ENCODE measurements around the gene CCDC194.

CCDC194 gene

DNA sequence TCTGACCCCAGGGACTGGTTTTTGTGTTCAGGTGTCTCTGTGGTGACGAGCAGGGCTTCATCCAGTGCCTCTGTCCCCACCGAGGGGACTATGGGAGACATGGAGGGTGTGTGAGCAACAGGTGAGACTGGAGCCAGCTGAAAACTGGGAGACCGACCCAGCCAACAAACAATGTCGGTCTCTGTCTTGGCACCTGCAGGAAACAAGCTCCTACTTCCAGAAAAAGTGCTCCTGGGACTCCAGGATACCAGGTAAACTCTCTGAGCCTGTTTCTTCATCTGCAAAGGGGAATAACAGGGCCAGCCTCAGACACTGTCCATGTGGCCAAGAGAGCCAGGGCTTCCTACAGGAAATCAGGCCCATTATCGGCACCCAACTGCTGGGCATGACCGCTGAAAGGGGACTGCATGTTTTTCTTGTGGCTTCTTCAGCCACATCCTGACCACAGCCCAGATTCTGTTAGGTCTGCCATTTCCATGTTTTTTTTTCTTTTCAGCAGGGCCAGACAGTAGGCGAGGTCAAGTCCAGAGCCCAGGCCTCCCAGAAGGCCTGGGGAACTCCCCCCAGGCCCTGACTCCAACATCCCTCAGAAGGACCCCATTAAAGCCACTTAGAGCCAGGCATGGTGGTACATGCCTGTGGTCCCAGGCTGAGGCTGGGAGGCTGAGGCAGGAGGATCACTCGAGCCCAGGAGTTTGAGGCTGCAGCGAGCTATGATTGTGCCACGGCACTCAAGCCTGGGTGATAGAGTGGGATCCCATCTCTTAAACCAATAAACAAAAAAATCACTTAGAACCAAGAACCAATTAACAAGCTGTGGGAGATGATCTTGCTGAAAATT lies 12.3 kb upstream of the CCDC194 start:
- peak; percentile 35 for DNase-seq (ENCODE audit: low read depth)

DNA sequence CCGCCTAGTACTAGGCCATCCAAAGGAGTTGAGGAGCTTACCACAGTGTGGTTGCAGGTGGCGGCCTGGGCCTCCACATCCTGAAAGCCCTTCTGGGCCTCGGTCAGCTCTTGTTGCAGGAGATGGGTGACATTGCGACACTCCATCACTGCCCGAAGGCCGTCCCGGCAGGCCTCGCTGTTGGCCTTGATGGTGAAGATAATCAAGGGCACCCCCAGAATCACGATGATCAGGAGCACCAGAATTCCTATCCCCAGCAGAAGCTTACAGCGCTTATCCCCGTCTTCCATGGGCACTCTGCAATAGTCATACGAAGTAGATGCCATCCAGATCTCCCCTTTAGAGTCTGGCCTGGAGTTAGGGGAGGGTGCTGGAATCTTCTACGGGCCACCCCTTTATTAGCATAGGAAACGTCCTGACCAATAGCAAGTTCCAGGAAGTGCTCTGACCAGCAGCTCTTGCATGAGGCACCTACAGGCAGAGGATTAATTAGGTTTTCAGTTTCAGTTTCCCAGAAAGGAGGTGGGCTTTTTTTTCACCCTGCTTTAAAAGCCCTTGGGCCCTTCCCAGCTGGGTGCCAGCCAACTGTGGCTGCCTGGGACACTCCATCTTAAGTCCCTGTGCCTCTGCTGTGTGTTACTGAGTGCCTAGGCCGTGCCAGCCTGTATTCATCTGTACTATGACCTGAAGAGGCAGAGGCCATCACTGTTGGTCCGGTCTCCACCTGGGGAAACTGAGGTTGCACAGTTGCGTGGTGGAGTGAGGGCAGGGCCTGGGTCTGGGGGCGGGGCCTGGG lies 11.5 kb upstream of the CCDC194 start, which contains the start of gene BST2:
Gene BST2 (minus strand): TSS at position 381 of the 796 bp plus-strand sequence. CDS start 55 bp downstream, at position 326.
- DNase-seq (ENCODE audit: low read depth) = peak; percentile 67

DNA sequence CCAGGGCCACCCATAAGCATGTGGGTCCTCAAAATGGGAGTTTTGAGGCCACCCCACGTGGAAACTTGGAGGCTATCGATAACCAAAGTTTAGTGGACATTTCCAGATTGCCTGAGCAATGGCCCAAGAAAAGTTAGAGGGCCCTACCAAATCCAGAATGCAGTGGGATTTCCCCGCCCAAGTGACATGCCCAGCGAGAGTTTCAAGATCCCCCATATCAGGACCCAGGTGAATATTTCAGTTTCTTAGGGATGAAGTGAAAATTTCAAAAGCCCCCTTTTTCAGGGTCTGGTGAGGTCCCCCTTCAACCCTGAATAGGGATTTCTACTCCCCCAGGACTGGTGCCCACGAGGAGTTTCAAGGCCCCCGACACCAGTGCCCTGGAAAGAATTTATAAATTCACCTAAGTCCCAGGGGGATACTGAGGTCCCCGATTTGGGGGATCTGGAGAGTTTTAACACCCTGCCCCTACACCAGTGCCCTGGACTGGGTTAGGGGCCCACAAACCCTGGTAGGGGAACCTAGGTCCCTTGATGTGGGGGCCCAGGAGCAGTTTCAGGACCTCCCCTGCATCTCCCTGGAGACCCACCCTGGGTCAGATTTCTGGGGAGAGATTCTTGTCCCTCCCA lies 10.7 kb upstream of the CCDC194 start:
- DNase-seq (ENCODE audit: low read depth) = no peak

DNA sequence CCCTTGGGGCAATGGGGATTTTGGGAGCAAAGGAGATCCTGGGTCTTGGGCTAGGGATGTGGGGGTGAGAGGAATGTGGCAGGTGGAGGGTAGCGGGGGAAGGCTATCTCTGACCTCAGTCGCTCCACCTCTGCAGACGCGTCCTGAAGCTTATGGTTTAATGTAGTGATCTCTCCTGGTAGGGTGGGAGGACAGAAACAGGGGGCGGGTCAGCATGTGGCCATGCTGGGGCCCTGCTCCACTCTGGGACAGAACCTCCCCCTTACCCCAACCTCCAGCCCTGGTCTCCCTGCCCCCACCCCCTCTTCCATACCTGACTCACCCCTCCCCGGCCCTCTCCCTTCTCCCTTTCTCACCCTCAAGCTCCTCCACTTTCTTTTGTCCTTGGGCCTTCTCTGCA lies 10.0 kb upstream of the CCDC194 start:
- DNase-seq (ENCODE audit: low read depth) = no peak

DNA sequence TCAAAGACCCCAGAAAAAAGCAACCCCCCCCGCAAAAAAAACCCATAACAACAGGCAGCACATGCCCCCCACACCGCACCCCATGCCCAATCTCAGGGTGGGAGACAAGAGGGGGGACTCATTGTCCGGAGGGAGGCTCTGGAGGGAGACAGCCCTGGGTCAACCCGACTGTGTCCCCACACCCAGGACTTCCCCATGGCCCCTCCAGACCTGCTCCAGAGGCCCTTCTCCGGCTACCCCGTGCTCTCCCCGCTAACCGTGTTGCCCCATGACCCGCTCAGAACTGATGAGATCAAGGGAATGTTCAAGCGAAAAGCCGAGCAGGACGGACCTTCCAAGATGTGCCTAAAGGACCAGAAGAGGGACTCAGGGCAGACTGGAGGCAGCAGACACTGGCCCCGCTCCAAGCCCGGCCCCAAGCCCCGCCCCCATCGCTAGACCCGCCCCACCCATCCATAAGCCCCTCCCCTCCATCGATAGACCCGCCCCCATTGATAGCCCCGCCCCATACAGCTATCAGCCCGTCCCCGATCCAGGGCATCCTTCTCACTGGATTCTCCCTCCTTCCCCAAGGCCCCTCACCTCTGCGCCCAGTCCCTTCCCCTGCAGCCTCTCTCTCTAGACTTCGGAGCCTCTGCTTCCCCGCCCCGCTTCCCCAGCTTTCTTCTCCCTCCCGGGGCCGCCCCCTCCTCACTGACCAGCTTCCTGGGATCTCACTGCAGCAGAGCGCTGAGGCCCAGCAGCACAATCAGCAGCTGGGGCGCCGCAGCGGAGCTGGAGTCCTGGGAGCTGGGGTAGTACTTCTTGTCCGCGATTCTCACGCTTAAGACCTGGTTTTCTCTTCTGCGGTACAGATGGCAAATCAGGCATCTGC lies 9.2 kb upstream of the CCDC194 start:
- no peak for DNase-seq (ENCODE audit: low read depth)

DNA sequence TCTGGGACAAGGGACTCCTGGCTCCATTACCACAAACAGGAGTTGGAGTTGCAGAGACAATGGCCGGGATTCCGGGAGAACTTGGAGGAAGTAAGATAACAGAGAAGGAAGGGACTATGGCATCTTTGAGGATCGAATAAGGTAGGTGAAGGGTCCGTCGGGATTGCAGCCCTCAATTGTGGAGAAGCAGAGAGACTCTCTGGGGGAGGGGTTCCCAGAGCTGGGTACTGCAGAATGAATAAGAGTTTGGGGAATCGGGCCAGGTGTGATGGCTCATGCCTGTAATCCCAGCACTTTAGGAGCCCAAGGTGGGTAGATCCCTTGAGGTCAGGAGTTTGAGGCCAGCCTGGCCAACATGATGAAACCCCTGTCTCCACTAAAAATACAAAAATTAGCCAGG lies 7.6 kb upstream of the CCDC194 start:
- no peak for DNase-seq (ENCODE audit: low read depth)

DNA sequence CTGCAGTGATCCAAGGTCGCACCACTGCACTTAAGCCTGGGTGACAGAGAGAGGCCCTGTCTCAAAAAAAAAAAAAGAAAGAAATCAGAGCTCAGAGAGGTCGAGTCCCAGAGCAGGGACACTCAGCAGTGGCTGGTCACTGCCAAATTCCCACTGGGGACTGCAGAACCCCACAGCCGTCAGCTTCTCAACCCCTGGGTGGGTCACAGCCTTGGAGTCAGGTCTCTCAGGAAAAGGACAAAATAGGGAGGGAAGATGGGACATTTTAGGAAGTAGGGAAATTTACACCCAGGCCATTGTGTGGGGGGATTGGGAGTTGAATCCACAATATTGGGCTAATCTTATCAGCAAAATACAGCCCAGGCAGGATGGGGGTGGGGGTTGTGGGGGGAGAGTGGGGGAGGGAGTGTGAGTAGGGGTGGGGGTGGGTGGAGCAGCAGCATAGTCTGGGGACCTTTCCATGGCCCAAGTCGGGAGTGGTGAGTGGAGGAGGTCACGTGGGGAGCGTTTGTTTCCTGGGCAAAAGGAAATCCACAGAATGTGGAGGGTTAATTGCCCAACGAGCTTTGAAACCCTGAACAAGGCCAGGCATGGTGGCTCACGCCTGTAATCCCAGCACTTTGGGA lies 5.0 kb upstream of the CCDC194 start:
- no peak for DNase-seq (ENCODE audit: low read depth)

DNA sequence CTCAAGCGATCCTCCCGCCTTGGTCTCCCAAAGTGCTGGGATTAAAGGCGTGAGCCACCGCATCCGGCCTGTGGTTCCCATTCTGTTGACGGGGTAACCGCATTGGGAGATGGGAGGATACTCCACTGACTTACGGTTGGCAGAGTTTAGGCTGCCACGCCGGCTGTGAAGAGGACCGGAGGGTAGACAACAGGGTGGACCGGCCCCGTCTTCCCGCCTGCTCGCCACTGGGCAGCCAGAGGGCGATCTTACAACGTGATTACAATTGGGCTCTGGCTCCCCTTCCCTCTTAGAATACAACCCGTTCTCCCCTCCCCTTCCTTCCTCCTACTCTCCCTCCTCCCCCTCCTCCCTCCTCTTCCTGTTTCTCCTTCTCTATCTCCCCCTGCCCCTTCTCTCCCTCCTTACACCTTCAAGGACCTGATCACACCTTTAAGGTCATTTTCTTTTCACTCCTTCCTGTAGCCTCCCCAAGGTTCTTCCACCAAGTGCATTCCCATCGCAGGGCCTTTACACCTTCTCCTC lies 957 bp upstream of the CCDC194 start:
- peak; percentile 38 for DNase-seq (ENCODE audit: low read depth)

DNA sequence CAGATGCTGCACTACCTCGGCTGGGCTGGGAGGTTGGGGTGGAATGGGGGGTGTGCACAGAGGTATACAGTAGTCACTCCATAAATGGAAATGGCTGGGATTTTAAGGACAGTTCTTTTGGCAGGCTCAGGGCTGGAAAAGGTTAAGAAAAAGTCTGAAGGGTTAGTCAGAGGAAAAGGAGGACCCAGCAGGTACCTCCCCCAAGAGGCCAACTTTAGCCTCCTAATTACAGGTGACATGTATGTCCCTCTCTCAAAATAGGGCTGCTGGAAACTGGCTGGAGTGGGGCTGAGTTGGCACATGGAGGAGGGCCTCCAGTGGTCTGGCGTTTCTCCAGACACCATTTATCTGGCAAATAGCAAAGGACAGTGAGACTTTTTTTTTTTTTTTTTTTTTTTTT lies 994 bp downstream of the CCDC194 start:
- DNase-seq (ENCODE audit: low read depth) = no peak

DNA sequence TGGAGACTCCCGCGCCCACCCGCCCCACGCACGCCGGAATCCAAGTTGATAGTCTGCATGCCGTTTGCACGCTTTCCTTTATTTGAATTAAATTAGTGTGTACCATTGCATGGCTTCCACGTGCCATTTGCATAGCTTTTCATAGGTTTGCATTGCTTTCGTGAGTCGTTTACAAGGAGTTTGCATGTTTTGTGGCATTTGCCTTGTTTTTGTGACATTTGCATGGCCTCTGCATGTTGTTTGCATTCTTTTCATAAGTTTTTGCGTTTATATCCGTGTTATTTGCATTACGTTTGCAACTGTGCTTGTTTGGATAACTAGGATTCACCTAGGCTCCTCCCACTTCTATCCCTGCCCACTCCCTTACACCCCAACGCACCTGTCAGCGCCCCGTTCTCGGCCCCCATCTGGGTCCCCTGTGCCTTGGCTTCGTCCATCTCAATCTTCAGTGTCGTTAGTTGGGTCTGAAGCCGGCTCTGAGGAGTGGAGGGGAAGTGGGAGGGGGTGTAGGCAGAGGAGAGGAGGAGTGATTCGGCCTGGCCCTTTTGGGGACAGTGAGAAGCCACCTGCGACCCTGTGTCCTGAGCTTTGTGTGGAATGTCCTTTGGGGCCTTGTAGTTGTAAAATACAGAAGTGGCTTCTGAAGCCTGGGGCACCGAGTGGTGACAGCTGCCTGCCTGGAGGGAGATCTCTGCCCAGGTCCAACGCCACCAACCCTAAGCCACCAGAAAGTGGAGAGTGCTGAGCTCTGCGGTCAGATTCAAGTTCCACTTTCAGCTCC lies 2.4 kb downstream of the CCDC194 start:
- no peak for DNase-seq (ENCODE audit: low read depth)

DNA sequence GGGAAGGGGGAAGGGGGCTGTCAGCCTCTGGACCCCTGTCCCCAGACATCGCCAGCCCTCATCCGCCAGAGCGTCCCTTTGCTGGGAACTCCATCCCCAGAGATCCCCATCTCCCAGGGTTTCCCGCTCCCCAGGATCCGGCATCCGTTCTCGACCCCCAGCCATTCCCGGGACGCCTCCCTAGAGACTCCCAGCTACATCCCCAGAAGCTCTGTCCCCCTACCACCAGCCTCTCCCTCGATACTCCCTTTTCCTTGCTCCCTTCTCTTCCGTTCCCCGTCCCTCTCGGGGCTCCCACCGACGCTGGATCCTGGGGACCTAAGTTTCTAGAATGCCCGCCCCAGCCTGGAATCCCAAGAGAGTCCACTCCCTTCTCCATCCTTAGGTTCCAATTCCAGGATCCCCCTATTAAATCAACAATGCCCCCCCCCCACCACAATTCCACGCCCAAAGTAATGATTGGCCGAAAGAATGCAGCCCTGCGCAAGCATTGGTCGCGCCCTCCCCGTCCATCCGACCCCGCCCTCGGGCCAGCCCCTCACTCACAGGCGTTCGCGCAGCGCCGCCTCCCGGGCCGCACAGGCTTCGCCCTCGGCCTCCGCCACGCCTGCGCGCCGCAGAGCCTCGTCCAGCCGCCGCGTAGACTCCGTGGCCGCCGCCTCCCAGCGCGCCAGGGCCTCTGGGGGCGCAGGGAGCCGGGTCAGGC lies 3.2 kb downstream of the CCDC194 start:
- DNase-seq (ENCODE audit: low read depth) = peak; percentile 91

DNA sequence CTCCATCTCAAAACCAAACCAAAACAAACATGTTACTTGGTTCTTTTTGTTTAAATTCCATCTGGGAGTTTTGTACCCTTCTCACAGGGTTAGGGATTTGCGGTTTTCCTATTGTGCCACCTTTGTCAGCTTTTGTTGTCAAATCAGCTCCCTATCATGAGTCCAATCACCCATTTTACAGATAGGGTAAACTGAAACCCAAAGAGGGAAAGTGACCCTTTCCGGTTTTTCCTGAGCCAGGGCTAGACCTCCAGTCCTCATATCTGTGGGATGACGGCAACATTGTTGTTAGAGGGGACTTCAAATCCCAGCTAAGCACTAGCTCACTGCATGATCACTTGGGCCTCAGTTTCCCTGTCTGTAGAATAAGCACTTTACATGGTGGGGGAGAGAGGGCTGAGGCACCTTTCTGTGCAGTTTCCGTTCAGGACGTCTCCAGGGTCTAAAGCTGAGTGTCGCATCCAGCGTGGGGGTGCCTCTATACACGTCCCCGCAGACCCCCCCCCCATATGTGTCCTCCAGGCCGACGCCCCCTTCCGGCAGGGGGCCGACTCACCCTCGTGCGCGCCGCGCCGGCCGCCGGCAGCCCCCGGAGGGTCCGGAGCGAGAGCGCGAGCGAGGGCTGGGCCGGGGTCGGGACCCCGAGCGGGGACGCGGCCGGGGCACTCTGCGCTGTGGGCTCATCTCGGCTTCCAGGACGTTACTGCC lies 3.9 kb downstream of the CCDC194 start:
- no peak for DNase-seq (ENCODE audit: low read depth)

DNA sequence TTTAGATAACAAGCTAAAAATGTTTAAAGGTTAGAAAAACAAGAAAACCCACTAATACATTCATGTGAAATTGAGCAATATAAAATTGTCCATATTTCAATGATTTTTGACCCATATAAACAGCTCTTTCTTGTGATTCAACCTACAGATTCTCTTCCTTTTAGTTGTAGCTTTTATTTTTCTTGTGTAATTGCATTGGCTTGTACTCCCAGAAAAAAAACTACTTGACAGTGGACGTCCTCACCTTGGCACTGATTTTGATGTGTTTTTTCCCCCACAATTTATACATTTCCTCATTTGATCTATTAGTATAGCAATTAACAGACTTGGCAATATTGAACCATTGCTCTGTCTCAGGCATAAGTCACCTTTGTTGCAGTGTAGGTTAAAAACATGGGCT lies 4.7 kb downstream of the CCDC194 start:
- no peak for DNase-seq (ENCODE audit: low read depth)

DNA sequence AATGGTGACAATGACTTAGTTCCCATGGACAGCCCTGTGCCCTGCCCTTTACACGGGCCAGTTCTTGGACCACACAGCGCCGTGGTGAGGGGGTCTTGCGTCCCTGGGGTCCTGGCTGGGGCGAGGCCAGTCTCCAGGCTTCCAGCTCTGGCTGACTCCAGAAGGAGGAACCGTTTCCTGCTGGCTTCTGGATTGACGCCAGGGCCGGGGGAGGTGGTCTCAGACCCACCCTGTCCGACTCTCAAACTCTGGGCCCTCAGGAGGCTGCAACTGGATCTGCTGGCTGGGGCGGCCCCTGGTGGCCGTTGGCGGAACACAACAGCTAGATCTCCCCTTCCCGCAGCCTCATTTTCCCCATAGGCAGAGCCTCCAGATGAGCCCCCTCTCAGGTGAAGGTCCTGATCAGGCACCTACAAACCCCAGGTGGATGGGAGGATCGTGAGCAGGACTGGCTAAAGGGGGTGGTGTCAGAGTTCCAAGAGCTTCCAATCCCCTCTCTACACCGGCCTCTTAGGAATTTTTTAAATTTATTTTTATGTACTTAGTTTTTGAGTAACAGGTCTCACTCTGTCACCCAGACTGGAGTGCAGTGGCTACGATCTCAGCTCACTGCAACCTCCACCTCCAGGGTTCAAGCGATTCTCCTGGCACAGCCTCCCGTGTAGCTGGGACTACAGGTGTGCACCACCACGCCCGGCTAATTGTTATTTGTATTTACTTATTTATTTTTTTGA lies 8.0 kb downstream of the CCDC194 start:
- peak; percentile 43 for DNase-seq (ENCODE audit: low read depth)

DNA sequence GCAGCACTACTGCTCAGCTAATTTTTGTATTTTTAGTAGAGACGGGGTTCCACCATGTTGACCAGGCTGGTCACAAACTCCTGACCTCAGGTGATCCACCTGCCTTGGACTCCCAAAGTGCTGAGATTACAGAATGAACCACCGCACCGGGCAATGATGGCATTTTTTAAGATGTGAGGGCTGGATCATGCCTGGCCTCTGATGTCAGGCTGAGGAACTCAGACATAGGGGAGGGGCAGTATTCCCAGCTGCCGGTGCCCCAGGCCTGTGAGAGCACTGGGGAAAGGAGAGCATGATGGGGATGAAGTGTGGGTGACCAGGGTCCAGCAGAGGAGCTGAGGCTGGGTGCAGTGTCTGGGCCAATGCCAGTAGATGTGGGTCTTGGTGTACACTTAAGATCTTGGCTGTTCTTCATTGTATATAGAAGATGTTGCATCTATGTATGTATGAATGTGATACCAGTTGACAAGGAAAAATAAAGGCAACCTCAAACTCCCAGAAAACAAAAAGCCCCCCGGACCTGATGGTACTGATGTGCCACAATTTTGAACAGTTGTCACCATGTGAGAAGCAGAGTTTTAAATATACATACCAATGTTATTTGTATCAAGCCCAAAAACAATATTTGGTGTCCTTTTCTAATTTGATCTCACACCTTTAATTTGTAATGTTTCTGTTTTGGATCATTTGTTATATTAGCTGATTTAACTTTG lies 13.4 kb downstream of the CCDC194 start:
- no peak for DNase-seq (ENCODE audit: low read depth)

DNA sequence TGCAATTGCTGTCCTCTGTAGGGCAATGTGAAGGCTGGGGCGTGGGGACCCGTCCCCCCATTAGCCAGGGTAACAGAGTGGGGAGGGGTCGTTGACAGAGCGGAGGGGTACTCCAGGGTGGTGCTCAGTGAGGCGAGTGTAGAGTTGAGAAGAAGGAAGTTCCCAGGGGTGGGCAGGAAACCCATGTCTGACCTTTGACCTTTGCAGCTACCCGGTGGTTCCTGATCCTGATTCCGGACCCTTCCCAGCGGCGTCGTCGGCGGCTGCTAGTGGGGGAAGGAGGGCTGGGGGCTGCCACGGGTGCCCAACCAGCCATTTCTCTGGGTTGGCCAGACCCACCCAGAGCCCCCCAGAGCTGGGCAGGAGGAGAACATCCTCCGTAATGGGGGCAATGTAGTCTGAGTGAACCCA lies 14.8 kb downstream of the CCDC194 start:
- DNase-seq (ENCODE audit: low read depth) = no peak

DNA sequence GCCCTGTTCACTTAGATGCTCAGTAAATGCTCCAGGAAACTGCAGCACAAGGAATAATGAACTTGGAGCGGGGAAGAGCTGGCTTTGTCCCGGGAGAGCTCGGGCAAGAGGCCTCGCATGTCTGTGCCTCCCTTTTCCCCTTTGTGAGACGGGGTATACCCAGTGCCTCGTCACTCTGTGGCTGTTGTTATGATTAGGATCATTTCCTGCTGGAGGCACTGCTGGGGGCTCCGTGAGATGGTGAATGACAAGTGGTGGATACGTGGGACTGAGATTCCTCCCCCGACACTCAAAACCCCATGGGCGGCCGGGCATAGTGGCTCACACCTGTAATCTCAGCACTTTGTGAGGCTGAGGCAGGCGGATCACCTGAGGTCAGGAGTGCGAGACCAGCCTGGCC lies 15.7 kb downstream of the CCDC194 start:
- no peak for DNase-seq (ENCODE audit: low read depth)

All from iris pigment epithelial cell (primary cell).